G401.6 (cell line): ENCODE data around the gene ARMH2.

ENCODE experiments used
- FAIRE-seq: peaks from 2 replicates; lab custom pipeline; 2012; peaks lifted over from hg19 to GRCh38; lab: Jason Lieb, UNC

The ARMH2 gene

GRCh38 chr6:24798740-24799540 lies at the start of gene ARMH2:
Gene ARMH2, minus strand, starts transcription at chr6:24798917. Its CDS starts 60 bp downstream, at chr6:24798857.
- FAIRE-seq, result no peak

- FAIRE-seq, result no peak
Observed at GRCh38 chr6:24848461-24848860, 49.7 kb upstream of the ARMH2 start.

GRCh38 chr6:24847402-24847801 lies 48.7 kb upstream of the ARMH2 start:
- no peak for FAIRE-seq

DNA sequence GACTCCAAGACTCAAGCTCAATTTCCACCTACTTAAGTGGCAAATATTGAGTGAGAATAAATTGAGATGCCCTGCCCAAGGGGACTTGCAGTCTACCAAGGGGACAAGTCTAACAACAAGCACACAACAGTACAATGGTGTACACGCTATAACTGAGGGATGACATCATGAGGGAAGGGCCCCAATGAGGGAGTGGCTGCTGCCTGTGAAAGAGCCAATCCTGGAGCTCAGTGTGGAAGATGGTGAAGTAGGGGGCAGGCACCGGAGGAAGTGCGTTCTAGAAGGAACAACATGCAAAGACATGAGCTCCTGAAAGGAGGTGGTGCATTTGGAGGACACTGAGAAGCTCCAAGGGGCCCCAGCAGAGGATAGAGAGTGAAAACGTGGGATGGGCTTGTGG lies 46.9 kb upstream of the ARMH2 start:
- FAIRE-seq, result no peak

- FAIRE-seq, result no peak
Observed at GRCh38 chr6:24844903-24845302, 46.2 kb upstream of the ARMH2 start.

GRCh38 chr6:24844061-24844460 lies 45.3 kb upstream of the ARMH2 start:
- FAIRE-seq, result no peak

DNA sequence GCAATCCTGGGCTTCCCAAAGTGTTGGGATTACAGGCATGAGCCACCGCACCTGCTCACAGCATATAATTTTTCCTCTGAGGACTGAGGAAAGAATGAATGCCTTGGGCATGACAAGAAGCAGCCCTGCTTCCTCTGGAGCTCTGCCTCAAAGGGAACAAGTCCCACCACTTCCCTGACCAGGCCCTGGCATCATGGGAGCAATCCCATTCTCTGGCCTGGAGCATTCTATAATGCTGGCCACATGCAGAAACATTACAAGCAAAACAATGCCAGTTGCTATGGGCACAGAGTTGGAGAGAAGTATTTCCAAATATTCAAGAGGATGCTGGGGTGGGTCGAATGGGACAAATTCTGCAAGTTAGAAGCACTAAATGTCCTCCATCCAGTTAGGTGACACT lies 41.5 kb upstream of the ARMH2 start:
- no peak for FAIRE-seq

- FAIRE-seq, result no peak
Observed at GRCh38 chr6:24838994-24839393, 40.3 kb upstream of the ARMH2 start.

GRCh38 chr6:24838081-24838480 lies 39.4 kb upstream of the ARMH2 start:
- FAIRE-seq, result no peak

DNA sequence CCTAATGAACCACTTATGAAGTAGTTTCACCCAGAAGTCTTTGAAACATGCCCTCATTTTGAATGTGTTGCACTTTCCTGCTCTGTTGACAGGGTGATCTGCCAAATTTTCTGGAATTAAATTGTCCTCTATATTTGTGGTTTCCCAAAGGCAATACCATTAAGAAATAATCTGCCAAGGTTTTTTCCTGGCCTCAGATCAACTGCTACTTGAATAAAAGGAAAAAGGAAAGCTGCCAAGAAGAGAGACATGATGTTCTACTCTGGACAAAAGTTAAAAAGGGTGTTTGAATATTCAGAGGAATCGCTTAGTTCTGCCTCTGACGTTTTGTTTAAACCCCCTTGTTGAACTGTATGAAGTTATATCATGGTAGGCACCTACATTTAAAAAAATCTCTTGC lies 37.4 kb upstream of the ARMH2 start:
- no peak for FAIRE-seq

- no peak for FAIRE-seq
Observed at GRCh38 chr6:24833711-24834386, 35.1 kb upstream of the ARMH2 start.

- FAIRE-seq, result no peak
Observed at GRCh38 chr6:24832794-24833193, 34.1 kb upstream of the ARMH2 start.

- no peak for FAIRE-seq
Observed at GRCh38 chr6:24831771-24832716, 33.3 kb upstream of the ARMH2 start.

GRCh38 chr6:24829657-24830056 lies 30.9 kb upstream of the ARMH2 start:
- FAIRE-seq, result no peak

DNA sequence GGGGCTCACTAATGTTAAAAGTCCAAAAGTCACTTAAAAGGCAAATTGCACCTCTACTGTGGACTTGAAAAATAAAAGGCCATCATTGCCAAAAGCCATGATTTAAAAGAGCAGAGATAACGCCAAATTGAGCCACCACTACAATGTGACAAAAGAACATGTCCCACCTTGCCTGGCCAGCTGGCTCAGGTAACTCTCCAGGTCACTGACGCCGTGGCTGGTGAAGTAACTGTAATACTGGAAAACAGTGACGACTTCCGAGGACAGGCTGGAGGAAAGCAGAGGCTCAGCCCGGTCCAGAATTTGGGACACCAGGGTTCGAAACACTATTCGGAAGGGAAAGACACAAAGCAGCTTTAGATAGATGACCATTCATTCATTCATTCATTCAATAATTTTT lies 29.3 kb upstream of the ARMH2 start:
- no peak for FAIRE-seq

GRCh38 chr6:24827162-24827561 lies 28.4 kb upstream of the ARMH2 start:
- no peak for FAIRE-seq

DNA sequence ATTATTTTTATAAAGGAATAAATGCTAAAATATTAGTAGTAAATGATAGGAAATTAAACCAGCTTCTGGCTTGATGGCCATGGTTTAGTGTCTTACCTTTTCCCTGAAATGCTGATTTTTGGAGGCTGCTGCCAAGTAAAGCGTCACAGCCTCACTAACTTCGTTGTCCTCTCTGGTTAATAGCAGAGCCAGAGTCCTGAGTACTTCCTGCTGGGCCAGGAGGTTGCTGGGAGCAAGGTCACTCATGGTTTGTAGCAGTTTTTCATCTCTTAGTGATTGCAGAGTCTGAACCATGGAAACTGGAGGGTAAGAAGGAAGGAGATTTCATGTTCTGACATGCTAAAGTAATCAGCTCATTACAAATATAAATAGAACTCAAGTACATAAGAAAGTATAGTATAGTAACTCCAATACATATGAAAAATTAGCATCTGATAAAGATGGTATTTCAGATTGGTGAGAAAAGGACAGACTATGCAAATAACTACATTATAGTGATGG lies 26.5 kb upstream of the ARMH2 start:
- FAIRE-seq, result no peak

DNA sequence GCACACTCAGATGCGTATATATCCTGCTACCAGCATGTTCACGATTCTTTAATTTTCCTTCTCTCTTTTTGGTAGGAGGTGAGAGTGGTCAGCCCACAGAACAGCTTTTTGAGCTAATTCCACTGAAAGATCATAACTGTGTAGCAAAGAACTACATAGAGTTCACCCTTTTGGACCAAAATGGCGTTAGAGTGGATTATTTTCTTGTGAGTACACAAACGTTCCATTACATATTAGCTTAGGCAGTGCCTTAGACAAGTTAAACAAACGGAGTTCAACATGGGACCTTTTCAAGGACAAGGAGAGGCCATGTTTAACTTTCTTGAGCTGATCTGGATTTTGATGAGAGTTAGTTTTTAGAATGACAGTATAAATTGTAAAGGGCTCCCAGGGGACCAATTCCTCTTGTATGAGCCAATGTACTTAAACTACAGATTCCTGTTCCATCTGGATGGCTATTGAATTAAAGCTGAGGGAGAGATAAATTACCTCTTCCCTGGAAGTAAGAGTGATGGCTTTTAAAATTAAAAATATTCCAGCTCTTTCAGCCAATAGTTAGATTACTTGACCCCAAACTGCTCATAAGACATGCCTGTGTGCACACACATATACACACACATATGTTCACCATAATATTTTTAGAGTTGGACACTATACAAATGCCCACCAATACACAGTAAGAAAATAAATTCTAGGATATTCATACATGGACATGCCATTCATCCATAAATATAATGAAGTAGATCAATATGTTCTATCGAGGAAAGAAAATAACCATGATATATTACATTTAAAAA lies 25.6 kb upstream of the ARMH2 start:
- no peak for FAIRE-seq

DNA sequence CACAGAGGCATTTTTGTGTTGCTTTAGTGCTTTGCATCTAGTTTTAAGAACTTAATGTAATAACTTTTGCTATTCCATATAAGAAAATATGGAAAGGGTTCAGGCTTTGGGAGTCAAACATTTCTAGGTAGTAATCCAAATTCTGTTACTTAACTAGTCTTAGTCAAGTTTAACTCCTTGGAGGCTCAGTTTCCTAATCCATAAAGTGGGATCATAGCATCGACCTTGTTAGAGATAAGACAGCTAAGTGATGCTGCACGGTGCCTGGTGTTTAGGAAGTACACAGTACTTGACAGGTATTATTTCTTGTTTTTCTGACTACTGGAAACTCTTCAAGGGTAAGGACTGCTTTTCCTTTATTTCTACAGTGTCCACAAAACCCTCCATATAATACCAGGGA lies 24.5 kb upstream of the ARMH2 start:
- no peak for FAIRE-seq

GRCh38 chr6:24822696-24823095 lies 24.0 kb upstream of the ARMH2 start:
- FAIRE-seq, result no peak

GRCh38 chr6:24821860-24822444 lies 23.2 kb upstream of the ARMH2 start:
- no peak for FAIRE-seq
